Activated naive CD4-positive, alpha-beta T cell treated with anti-CD3 and anti-CD28 coated beads, Interleukin-2, amount 50 U/mL, for 16 hours (primary cell): ENCODE results near the gene SHLD2.
"Not testable (repeated sequence)": the region's sequence is repeated elsewhere in the genome, so short reads cannot be mapped to it uniquely, and the experiment has no call there.

Source experiments
- DNase-seq: peaks from one replicate; pipeline ENCODE4 v3.0.0-alpha.2; 2020

The SHLD2 gene

DNA sequence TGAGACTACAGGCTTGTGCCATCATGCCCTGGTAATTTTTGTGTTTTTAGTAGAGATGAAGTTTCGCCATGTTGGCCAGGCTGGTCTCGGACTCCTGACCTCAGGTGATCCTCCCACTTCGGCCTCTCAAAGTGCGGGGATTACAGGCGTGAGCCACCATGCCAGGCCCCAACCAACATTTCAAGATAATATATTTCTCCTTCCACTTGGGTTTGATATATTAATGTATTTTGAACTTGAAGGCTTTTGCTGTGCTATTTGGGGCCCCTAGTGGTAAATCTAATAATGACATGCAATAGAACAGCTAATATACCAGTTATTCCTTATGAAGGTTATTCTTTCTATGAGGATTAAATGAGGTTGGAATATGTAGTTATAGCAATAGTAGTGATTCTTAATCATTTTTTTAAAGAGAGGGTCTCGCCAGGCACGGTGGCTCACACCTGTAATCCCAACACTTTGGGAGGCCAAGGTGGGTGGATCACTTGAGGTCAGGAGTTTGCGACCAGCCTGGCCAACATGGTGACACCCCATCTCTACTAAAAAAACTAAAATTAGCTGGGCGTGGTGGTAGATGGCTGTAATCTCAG is 54.1 kb downstream of the SHLD2 start:
- DNase-seq, result not testable (repeated sequence)

DNA sequence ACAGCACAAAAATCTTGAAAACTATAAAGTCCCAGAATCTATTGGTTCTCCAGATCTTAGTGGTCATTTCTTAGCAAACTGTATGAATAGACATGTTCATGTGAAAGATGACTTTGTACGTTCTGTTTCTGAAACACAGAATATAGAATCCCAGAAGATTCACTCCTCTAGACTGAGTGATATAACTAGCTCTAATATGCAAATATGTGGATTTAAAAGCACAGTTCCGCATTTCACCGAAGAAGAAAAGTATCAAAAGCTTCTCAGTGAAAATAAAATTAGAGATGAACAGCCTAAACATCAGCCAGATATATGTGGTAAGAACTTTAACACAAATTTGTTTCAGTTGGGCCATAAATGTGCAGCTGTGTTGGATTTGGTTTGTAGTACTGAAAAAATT is 56.5 kb downstream of the SHLD2 start:
- DNase-seq, result not testable (repeated sequence)

DNA sequence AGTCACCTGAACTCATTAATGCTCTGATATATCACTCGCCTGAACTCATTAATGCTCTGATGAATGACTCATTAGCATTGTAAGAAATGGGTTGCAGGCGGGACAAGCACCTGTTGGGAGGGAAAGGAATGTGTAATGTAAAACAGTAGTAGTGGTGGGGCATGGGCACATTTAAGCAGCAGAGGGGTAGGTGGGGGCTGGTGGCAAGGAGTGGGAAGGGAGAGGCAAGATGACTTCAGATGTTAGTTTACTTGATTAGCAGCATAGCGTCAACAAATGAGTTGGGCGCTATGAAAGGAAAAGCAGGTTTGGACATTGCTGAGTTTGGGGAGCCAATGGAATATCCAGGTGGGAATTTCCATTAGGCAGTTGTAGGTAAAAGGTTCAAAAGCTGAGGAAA is 61.8 kb downstream of the SHLD2 start:
- DNase-seq, result not testable (repeated sequence)

DNA sequence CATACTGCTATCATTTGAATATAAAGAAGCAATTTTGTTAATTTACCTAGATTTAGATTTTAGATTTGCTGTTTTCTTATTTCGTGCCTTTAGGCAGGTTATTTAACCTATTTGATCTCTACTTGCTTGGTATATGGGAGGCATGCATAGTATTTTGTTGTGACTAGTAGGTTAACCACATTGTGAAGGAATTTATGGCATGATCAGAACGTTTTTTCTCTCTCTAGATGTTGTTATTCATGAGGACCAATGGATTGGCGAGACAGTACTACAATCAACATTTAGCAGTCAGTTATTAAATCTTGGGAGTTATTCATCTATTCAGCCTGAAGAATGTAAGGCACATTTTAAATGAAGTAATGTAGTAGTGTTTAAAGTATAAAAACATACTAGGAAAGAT is 62.8 kb downstream of the SHLD2 start:
- not testable (repeated sequence) for DNase-seq

DNA sequence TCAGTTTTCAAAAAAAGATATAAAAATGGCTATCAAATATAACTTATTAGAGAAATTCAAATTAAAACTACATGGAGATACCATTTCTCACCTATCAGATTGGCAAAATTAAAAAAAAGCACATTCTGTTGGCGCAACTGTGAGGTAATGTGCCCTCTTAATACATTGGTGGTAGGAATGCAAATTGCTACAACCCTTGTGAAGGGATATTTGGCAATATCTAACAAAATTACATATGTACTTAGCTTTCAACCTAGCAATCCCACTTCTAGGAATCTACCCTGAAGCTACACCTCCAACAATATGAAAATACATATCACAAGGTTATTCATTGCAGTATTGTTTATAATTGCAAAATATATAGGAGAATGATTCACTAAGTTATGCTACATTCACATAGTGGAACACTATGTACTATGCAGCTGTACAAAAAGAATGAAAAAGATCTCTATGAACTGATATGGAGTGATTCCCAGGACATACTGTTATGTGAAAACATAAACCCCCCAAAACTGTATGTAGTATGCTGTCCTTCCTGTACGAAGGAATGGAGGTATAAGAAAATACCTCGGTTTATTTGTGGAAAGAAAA is 67.8 kb downstream of the SHLD2 start:
- not testable (repeated sequence) for DNase-seq

DNA sequence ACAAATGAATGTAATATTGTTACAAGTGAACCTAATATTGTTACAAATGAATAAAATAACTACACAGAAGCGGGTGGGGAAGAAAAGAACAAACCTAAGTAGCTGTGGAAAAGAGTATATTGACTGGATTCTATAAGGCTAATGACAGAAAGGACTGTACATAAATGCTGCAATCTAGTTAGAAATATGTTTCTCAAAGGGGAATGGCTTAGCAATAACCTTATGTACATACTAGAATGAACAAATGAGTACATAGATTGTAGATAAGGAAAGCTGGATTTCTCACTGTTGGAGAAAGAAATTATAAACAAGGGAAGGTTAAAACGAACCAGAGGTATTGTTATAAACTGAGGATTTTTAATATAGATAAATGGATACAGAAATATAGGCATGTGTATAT is 68.4 kb downstream of the SHLD2 start:
- not testable (repeated sequence) for DNase-seq

DNA sequence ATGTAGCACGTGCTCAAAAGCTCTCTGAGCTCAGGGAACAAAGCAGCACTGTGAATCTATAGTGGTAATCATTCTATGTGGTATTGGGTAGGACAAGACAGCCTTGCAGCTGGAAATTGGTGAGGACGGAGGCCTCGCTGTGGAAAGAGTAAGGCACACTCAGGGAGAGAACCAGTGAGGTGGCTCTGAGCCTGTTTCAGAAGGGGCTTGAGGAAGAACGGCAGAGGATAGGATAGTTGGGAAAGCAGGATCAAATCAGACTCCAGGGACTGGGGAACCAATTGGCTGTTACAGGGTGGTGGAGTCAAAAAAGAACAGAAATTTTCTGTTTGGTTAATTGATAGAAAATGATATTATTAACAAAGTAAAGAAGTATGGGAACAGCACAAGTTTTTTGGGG is 74.9 kb downstream of the SHLD2 start:
- DNase-seq, result not testable (repeated sequence)

DNA sequence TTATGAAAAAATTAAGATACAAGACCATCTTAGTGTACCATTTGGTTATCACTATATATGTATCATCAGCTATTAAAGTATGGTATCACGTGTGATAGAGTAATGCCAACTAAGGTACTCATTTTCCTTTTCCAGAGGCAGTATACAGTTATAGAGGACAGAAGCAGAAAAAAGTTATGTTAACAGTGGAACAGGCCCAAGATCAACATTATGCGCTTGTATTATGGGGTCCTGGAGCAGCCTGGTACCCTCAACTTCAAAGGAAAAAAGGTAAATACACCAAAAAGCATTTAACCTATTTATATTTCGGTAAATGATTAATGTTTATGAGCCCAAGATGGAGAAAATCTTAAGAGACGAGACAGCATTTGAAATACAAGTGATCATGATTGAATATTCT is 75.7 kb downstream of the SHLD2 start:
- DNase-seq, result not testable (repeated sequence)

DNA sequence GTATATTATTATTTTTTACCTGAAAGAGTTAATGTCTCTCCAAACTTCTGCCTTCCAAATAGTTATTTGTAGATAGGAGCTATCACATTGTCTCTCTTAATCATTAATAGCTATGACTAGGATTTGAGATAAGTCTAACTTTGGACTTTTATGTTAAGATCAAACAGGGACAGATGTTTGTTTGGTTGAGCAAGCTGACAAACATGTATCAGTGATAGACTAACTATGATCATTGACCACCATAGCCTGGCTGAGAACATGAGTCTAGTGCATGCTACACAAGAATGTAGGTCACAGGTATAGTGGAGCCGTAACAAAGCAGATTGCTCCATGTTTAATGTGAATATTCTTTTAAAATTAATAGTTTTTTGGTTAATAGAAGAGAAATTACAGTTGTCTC is 76.7 kb downstream of the SHLD2 start:
- not testable (repeated sequence) for DNase-seq

DNA sequence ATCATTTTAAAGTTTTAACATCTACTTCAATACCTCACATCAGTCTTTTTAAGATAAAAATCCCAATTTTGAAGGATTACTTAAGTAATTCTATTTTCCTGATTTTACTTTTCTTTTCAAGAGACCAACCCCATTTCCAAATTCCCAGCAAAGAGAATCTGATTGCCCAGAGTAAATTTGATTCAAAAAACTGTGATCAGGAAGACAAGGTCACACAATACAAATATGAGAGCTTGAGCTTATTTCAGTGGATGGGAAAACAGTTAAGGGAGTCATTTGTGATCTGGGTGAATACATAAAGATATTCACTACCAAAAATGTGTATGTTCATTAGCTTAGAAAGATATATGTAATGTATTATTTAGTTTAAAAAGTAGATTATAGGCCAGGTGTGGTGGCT is 77.2 kb downstream of the SHLD2 start:
- not testable (repeated sequence) for DNase-seq

DNA sequence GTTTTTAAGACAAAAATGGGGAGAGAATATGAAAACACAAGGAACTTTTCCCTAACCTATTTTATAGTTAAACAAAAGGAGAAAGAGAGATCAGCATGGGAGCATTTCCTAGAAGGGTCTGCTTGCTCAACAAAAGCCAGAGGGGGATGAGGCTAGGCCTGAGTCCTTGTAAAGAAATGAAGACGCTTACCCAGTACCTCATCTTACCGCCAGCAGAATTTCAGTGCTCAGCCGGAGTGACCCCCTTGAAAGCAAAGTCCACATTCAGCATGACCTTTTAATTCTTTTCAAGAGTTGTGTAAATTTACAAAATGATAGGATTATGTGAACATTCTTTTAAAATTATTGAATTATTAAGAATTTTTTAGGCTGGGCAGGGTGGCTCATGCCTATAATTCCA is 82.6 kb downstream of the SHLD2 start:
- DNase-seq, result not testable (repeated sequence)

DNA sequence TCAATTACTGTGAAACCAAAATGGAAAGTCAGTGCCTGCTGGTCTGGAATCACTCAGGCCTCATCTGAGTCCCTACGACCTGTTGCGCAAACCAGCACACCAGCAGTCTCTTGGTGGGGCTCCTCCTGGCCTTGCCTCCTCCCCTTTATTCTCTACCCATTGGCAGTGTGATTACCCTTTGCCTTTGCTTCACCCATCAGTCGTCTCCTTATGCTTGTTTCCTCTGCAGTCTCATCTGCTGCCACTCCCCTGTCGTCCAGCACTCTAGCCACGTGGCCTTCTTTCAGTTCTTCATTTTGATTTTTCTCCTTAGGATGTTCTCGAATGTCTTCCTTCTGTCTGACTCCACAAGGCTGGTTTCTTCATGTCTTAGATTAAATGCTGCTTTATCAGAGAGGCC is 89.4 kb downstream of the SHLD2 start:
- DNase-seq, result not testable (repeated sequence)

DNA sequence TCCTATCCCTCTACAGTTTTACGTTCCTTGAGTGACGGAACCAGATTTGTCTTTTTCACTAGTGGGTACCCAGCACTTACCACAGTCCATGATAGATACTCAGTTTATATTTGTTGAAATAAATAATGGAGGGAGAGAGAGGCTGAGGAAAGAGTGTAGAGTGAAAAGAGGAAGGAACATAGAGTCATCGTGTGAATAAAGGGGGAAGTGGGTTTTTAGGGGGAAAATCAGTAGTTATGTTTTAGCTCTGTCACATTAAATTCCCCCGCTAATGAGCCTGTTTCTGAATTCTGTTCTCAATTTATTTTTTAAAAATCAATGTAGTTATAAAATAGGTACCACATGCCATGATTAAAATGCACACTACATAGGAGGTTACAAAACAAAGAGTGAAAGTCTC is 91.0 kb downstream of the SHLD2 start:
- DNase-seq, result not testable (repeated sequence)

DNA sequence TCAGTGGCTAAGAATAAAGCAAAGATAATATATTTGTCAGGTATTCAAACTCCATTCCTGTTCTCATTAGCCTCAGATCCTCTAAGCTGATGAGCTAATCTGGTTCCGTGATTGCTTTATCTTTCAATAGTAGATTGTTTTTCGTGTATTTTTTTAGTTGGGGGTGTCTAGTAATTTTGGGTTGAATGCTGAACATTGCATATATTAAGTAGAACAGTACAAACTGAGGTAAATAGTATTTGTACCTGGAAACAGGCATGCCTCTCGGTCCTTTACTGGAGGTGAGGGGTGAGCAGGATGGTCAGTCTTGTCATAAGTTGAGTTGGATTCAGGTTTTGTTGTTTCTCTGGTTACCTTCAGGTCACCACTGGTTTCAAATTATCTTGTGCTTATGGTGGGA is 92.6 kb downstream of the SHLD2 start:
- not testable (repeated sequence) for DNase-seq

DNA sequence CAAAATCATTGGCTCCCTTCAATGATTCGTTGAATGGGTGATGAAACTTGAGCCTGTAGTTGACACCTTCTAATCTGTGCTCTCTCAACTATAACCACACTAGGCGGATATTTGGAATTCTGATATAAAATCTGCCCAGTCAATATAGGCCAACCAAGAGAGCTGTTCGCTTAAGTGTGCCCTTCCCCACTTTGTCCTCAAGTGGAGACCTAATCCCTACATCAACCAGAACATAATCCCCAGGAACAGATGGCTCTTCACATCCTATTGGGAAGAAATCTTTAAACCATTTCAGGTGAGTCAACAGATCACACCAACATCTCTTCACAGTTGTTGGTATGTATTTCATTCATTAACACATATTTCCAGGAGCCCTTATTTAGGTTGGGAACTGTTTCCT is 96.8 kb downstream of the SHLD2 start:
- DNase-seq, result not testable (repeated sequence)

DNA sequence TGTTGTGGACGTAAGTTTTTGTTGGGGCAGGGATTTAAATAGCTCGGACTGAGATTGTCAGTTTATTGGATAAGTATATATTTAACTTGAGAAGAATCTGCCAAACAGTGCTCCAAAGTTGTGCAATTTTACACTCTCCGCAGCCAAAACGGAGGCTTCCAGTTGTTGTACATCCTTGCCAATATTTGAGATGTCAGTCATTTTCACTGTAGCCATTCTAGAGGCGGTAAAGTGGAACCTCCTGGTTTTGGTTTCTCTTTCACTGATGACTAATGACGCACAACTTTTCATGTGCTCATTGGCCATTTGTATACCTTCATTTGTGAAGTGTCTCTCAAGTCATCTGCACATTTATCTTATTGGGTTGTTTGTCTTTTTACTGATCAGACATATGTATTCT is 105.9 kb downstream of the SHLD2 start:
- DNase-seq, result not testable (repeated sequence)

DNA sequence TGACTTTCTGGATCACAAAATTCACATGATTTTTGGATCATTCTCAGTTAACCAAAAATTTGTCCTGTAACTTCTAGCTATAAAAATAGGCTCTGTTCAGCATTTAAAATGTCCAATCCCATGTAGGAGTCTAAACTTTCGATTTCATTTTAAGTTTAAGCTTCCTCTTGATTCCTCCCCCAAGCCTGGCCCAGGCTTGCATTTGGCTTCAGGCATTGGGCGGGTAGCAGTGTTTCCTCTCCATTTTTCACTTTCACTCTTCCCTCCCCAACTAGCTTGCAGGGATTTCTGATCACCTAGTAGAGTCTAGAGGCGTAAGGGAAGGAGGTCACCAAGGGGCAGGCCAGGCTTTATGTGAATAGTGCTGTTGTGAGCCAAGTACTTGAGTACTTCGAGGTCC is 109.8 kb downstream of the SHLD2 start:
- not testable (repeated sequence) for DNase-seq

DNA sequence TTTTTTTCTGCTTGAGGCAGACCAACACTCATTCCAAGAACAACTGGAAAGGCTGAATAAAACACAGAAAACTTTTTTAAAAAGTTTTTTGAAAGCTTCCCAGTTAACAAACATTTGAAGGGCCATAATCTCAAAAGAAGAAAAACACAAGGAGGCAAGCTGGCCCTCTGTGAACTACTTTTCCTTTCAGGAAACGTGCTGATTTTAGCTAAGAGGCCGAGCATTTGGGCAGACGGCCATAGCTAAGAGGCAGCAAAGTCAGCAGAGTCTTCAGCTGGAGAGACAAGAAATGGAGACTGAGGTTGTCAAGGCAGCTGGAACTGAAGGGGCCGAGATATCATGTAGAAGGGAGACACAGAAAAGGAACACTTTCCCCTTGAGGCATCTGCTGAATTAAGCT is 111.9 kb downstream of the SHLD2 start:
- not testable (repeated sequence) for DNase-seq

DNA sequence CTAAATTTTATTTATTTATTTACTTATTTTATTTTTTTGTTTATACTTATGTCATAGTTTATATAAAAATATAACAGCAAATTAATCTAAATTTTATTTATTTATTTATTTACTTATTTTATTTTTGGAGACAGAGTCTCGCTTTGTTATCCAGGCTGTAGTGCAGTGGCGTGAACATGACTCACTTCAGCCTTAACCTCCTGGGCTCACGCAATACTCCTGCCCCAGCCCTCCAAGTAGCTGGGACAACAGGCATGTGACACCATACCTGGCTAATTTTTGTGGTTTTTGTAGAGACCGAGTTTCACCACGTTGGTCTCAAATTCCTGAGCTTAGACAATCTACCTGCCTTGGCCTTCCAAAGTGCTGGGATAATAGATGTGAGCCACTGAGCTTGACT is 115.3 kb downstream of the SHLD2 start:
- DNase-seq, result not testable (repeated sequence)

DNA sequence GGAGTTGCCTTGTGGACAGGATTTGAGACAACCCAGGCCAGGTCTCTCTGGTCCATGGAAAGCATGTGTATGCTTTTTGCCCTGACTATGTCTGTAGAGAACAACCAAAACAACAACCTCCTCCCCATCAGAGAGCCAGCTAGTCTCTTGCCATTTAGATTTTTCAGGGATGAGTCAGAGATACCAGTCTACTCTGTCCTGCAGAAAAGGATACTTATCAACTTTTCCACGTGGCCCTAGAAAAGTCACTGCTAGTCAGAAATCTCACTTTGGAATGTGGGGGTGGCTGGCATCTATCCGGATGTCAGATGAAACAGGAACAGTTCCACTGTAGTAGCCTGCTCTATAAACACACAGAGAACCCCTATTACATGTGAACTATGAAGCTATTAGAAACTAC is 116.8 kb downstream of the SHLD2 start:
- not testable (repeated sequence) for DNase-seq

DNA sequence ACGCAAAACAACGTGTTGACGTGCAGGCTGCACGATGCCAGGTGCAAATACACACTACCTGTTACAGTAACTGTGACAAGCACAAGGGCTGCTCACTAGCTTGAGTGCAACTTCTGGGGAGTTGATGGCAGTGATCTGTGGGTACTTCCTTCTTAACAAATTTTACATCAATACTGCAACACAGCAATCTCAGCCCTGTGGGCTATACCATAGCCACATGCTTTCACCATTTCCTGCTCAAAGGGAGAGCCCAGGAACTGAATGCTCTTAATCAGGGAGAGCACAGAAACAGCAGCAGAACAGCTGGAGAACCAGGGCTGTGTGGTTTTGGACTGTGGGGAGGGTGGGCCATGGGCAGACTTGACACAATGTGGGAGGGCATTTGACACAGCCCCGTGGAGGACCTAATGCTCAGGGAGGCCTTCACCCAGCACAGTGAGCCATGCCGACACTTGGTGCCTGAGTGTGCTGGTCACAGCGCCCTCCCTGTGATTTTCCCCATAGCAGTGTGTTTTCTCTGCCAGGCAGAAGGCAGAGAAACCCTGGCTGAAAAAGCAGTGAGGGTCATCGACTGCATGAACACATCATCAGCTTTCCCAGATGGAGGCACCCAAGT is 118.3 kb downstream of the SHLD2 start:
- not testable (repeated sequence) for DNase-seq

DNA sequence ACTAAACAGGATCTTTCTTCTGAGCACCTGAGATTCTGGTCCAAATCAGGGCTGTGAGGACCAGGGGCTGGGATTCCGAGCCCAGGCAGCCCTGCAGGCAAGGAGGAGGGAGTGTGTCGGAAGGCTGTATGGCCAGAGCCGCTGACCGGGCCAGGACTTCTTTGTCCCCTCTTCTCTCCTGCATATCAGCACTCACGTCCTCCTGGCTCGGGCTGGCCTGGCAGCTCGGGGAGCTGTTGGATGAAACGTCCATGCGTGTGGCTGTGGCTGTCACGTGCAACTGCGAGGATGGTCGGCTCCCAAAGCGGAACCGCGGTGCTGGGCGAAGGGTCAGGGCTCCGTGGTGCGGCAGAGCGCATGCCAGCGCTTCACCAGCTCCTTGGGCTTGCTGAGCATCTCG is 118.8 kb downstream of the SHLD2 start:
- DNase-seq, result not testable (repeated sequence)

DNA sequence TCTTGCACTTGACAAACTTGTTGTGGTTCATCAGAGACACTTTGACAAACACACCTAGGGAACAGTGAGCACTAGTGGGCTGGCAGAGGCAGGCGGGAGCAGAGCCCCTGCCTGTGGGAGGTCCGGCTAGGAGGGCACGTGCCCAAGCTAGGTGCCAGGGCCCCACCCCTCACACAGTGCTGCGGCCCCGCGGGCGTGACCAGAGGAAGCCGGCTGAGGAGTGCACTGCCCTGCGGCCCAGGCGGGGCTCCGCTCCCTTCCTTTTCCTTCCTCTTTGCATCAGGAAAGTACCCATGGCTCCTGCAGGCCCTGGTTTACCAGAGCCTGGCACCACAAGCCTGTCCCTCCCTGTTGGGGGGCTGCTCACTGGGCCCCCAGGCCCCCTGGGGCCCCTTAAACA is 121.1 kb downstream of the SHLD2 start:
- DNase-seq, result not testable (repeated sequence)

DNA sequence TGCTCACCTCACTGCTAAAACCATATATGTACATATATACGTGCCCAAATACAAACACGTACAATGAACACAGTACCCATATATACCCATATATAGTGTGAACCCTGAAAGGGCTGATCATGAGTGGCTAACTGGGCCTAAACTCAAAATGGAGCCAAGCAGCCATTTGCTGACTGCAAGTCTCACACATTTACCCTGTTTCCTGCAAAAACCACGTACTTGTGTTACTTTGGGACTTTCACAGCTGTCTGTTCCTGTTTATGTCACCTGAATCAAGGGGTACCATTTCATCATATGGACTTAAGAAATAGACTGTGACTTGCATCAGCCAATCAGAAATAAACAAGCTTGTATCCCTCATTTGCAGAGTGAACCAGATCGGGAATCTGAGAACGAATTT is 124.4 kb downstream of the SHLD2 start:
- DNase-seq, result not testable (repeated sequence)

DNA sequence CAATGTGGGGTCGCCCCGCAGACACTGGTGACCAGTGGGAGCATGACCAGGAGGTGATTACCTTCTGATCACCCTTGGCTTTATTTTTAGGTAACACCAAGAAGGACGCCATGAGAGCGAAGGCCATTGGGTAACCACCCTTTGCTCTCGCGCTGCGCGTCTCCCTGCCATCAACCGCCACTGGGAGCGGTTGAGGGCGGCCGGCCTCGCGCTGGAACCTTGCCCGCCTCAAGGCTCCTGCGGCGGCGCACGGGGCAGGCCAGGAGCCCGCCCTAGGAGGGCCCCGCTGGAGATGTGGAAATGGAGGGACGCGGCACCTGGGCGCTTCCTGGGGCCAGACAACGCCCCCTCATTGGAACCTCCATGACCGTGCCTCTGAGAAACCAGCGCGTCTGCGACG is 127.8 kb downstream of the SHLD2 start:
- DNase-seq, result not testable (repeated sequence)
